Testis (tissue), 2 donors: ENCODE data around the gene PLXNB3.

Experiments
- CTCF ChIP-seq, 3 experiments: fragments of 450-650 bp in 2 of 3; fragments of 200-600 bp in 1 of 3; sonication (generic) in 1 of 3; IDR thresholded peaks; one replicate each; pipeline ENCODE4 v1.5.1; 2016 to 2019; ENCODE audit warnings: antibody characterized with exemption in 3 of 3, mild to moderate bottlenecking in 2 of 3, moderate library complexity in 1 of 3
- POLR2A ChIP-seq: fragments of 450-650 bp; IDR thresholded peaks from one replicate; pipeline ENCODE4 v1.6.1; 2017; ENCODE audit warnings: antibody characterized with exemption, mild to moderate bottlenecking, moderate library complexity

GRCh38 chrX:153765138-153766079 is 1.4 kb downstream of the PLXNB3 start:
- TF ChIP-seq CTCF (IDR thresholded peaks at IDR 0.05) (no peak), POLR2A (no peak)
